Measurements from ENCODE around the gene TPCN1. TPM values are rescaled to one million over a fixed set of nuclear protein-coding genes. Genes with fewer than 3 reads are reported as not detected.

The TPCN1 gene
- total RNA-seq, 3 donors from 2014 or later, result 89.9 to 133 (median 91.3) TPM

- no peak for TF ChIP-seq CTCF (IDR thresholded peaks at IDR 0.05)
- H3K4me3 ChIP-seq, result no peak overlapping the region
- ATAC-seq (no peak), DNase-seq (no peak)
- H3K36me3 ChIP-seq (ENCODE audit: low read depth), result no peaks in the 10 kb centered on the region
- intact Hi-C loops (cut with DNase I, micrococcal nuclease), result no loop called here
- no peaks in the 10 kb centered on the region for H3K9me3 ChIP-seq
- H3K4me1 ChIP-seq (ENCODE audit: low read depth), result no peaks in the 10 kb centered on the region
Measured at GRCh38 chr12:113339540-113339939, 118.3 kb downstream of the TPCN1 start.

GRCh38 chr12:113340061-113340460 is 118.8 kb downstream of the TPCN1 start:
- ATAC-seq, result no peak
- intact Hi-C loops (cut with DNase I, micrococcal nuclease), result no loop called here
- H3K9me3 ChIP-seq, result no peaks in the 10 kb centered on the region
- TF ChIP-seq CTCF (IDR thresholded peaks at IDR 0.05), result no peak
- no peak for DNase-seq
- no peak overlapping the region for H3K4me3 ChIP-seq
- no peaks in the 10 kb centered on the region for H3K4me1 ChIP-seq (ENCODE audit: low read depth)
- H3K36me3 ChIP-seq (ENCODE audit: low read depth), result no peaks in the 10 kb centered on the region

- H3K4me1 ChIP-seq (ENCODE audit: low read depth), result no peaks in the 10 kb centered on the region
- DNase-seq (no peak), ATAC-seq (no peak)
- TF ChIP-seq CTCF (IDR thresholded peaks at IDR 0.05), result no peak
- intact Hi-C loops (cut with DNase I, micrococcal nuclease), result no loop called here
- H3K4me3 ChIP-seq, result no peak overlapping the region
- no peaks in the 10 kb centered on the region for H3K36me3 ChIP-seq (ENCODE audit: low read depth)
- no peaks in the 10 kb centered on the region for H3K9me3 ChIP-seq
Measured at GRCh38 chr12:113341535-113341934, 120.3 kb downstream of the TPCN1 start.

GRCh38 chr12:113345318-113345717 is 124.1 kb downstream of the TPCN1 start:
- no peak for TF ChIP-seq CTCF (IDR thresholded peaks at IDR 0.05)
- Histone ChIP-seq H3K9me3 (no peaks in the 10 kb centered on the region), H3K4me3 (no peak overlapping the region), H3K36me3 (ENCODE audit: low read depth) (no peaks in the 10 kb centered on the region), H3K4me1 (ENCODE audit: low read depth) (no peaks in the 10 kb centered on the region)
- ATAC-seq (no peak), DNase-seq (no peak)
- intact Hi-C loops (cut with DNase I, micrococcal nuclease), result no loop called here

- H3K4me3 ChIP-seq, result no peak overlapping the region
- H3K4me1 ChIP-seq (ENCODE audit: low read depth), result no peaks in the 10 kb centered on the region
- DNase-seq, result no peak
- H3K9me3 ChIP-seq, result no peaks in the 10 kb centered on the region
- intact Hi-C loops (cut with DNase I, micrococcal nuclease), result no loop called here
- no peak for ATAC-seq
- no peaks in the 10 kb centered on the region for H3K36me3 ChIP-seq (ENCODE audit: low read depth)
- no peak for TF ChIP-seq CTCF (IDR thresholded peaks at IDR 0.05)
Measured at GRCh38 chr12:113346353-113346752, 125.1 kb downstream of the TPCN1 start.

GRCh38 chr12:113347107-113347506 is 125.8 kb downstream of the TPCN1 start:
- intact Hi-C loops (cut with DNase I, micrococcal nuclease), result no loop called here

More at GRCh38 chr12:113347107-113347506, 125.8 kb downstream of the TPCN1 start:
- H3K36me3 ChIP-seq (ENCODE audit: low read depth), result no peaks in the 10 kb centered on the region
- H3K9me3 ChIP-seq, result no peaks in the 10 kb centered on the region
- H3K4me3 ChIP-seq, result no peak overlapping the region
- no peak for TF ChIP-seq CTCF (IDR thresholded peaks at IDR 0.05)
- no peak for ATAC-seq
- no peaks in the 10 kb centered on the region for H3K4me1 ChIP-seq (ENCODE audit: low read depth)
- no peak for DNase-seq

Measured in mucosa of descending colon (tissue), 3 donors.